D721Med (cell line): ENCODE results near the gene GPR22.

Source experiments
- DNase-seq: peaks from one replicate; pipeline ENCODE4 v3.0.0; 2011; ENCODE audit warnings: low spot score; ENCODE audit not compliant: insufficient read length
- FAIRE-seq: peaks from 2 replicates; lab custom pipeline; 2011; peaks lifted over from hg19 to GRCh38; lab: Jason Lieb, UNC
- CTCF ChIP-seq: IDR thresholded peaks from 2 replicates; pipeline ENCODE4 v1.5.1; 2012; ENCODE audit warnings: mild to moderate bottlenecking, control low read depth; ENCODE audit not compliant: insufficient read depth; ENCODE audit errors: missing control alignments

Gene GPR22

DNA sequence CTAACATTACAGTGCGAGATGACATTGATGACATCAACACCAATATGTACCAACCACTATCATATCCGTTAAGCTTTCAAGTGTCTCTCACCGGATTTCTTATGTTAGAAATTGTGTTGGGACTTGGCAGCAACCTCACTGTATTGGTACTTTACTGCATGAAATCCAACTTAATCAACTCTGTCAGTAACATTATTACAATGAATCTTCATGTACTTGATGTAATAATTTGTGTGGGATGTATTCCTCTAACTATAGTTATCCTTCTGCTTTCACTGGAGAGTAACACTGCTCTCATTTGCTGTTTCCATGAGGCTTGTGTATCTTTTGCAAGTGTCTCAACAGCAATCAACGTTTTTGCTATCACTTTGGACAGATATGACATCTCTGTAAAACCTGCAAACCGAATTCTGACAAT lies 4.3 kb downstream of the GPR22 start:
- TF ChIP-seq CTCF: no peak
- DNase-seq: no peak
- FAIRE-seq: no peak

DNA sequence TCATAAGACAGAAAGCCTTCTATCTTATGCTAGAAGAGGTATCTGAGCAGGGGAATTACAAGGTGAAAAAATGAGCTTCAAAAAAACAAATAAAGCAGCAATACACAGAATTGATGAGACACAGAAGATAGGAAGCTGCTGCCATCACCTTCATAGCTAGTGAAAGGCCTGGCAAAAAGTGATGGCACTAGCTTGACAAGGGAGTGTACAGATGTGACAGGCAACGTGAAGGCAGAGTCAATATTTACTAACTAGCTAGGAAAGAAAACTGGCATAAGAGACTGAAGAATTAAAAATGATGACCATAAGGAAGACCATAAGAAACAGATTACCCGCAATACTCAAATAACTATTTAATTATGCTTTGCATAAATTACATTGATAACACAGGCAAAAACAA lies 9.4 kb downstream of the GPR22 start:
- no peak for FAIRE-seq
- TF ChIP-seq CTCF: no peak

GRCh38 chr7:107480932-107481331 lies 11.1 kb downstream of the GPR22 start:
- FAIRE-seq (no peak), DNase-seq (no peak)
- no peak for TF ChIP-seq CTCF

More for the DNA sequence above, 9.4 kb downstream of the GPR22 start:
- no peak for DNase-seq

DNA sequence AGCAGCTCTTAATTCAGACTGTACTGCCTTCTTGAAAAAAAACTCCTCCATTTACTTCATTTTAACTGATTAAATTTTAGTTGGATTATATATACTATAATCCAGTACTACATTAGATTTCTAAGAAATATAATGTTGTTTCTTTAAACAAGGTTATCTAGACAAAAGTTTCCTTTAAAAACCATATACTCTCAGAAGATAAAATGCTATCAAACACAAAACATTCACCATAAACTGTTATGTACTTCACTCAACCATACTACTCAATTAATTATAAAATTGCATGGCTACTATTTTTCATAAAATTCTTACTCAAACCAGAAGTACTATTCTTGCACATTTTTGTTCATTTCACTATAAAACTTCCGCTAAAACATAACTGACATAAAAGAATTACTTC lies 12.7 kb downstream of the GPR22 start:
- TF ChIP-seq CTCF: no peak
- FAIRE-seq (no peak), DNase-seq (no peak)

DNA sequence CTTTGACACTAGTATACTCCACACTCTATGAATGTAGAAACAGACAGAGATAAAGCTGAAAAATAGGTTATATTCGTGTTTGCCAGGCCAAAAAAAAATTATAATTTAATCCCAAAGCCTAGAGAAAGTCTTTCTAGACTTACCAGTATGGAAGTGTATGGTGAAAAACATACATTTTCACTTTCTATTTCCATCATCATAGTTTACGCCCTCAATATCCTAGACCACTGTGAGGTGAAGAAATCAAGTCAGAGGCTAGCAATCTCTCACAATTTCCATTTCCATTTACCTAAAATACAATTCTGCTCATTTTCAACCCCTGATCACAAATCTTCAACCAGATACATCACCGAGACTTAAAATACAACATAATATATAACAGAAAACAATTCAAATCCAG lies 16.2 kb downstream of the GPR22 start:
- no peak for FAIRE-seq
- no peak for DNase-seq
- no peak for TF ChIP-seq CTCF

DNA sequence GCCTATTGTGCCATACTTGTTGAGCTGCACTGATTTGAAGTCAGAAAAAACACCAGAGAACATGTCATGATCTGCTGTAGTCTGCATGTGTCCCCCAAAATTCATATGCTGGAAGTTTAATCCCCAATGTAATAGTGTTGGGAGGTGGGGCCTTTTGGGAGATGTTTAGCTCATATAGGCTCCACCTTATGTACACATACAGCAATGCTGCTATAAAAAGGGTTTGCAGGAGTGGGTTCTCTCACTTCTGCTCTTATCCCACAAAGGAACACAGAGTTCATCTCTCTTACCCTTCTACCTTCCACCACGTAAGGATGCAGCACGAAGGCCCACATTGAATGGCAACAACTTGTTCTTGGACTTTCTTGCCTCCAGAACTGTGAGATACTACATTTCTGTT lies 23.0 kb downstream of the GPR22 start:
- no peak for TF ChIP-seq CTCF
- FAIRE-seq: no peak
- DNase-seq: no peak

- DNase-seq (no peak), FAIRE-seq (no peak)
- no peak for TF ChIP-seq CTCF
These were observed 24.5 kb downstream of the GPR22 start for GRCh38 chr7:107494315-107494751.
